Neutrophil (primary cell): ENCODE data around the gene UTRN.

Experiments used
- H3K27ac ChIP-seq: fragments of 200-600 bp; sonication (generic); 2 replicates; pipeline ENCODE4 v1.5.1; 2016; ENCODE audit warnings: mild to moderate bottlenecking, moderate library complexity
- H3K27me3 ChIP-seq: fragments of 200-600 bp; sonication (generic); 2 replicates; pipeline ENCODE4 v1.6.0; 2016; ENCODE audit warnings: mild to moderate bottlenecking
- H3K36me3 ChIP-seq: fragments of 200-600 bp; sonication (generic); 2 replicates; pipeline ENCODE4 v1.5.1; 2017
- H3K4me1 ChIP-seq, 2 experiments: fragments of 200-600 bp in 1 of 2; sonication (generic) in 1 of 2; 1 replicate in 1 of 2; 2 replicates in 1 of 2; pipeline versions ENCODE4 v1.5.1 to v1.6.1; 2013 to 2016; ENCODE audit warnings: low read depth in 1 of 2, low read length in 1 of 2, mild to moderate bottlenecking in 1 of 2, moderate library complexity in 1 of 2; ENCODE audit not compliant: control insufficient read depth in 1 of 2, insufficient read depth in 1 of 2
- H3K4me3 ChIP-seq, 2 experiments: fragments of 200-600 bp in 1 of 2; sonication (generic) in 1 of 2; 1 replicate in 1 of 2; 2 replicates in 1 of 2; pipeline ENCODE4 v1.5.1; 2013 to 2016; ENCODE audit warnings: low read depth in 1 of 2, low read length in 1 of 2, mild to moderate bottlenecking in 1 of 2, moderate library complexity in 1 of 2
- H3K9me3 ChIP-seq: fragments of 200-600 bp; sonication (generic); 2 replicates; pipeline ENCODE4 v1.5.1; 2016
- TF ChIP-seq, protein P1 (sequence below): fragments of 200-600 bp; sonication (generic); IDR thresholded peaks from 2 replicates; pipeline ENCODE4 v1.5.1; 2016; ENCODE audit warnings: antibody characterized with exemption

The UTRN gene

DNA sequence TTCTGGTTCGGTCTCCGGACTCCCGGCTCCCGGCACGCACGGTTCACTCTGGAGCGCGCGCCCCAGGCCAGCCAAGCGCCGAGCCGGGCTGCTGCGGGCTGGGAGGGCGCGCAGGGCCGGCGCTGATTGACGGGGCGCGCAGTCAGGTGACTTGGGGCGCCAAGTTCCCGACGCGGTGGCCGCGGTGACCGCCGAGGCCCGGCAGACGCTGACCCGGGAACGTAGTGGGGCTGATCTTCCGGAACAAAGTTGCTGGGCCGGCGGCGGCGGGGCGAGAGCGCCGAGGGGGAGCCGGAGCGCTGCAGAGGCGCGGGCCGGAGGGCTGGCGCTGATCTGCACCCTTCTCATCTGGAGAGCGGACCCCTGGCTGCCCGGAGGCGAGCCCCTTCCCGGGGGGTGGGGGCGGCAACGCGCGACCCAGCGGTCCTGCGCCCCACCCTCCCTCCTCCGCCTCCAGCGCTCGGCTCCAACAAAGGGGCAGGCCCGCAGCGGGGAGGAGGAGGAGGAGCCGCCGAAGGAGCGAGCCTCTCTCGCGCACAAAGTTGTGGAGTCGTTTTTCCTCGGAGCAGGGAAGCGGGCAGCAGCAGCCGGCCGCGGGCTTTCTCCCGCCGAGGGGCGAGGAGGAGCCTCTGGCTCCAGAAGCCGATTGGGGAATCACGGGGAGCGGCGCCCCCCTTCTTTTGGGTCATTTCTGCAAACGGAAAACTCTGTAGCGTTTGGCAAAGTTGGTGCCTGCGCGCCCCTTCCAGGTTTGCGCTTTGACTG, at the start of gene UTRN:
TSS of gene UTRN (plus strand) at position 553 of the 765 bp plus-strand sequence. CDS start 6,494 bp downstream, outside the sequence.
- no peaks in the 10 kb centered on the region for H3K36me3 ChIP-seq
- H3K27ac ChIP-seq, result peak within 1 kb of the TSS; percentile 91
- no peaks in the 10 kb centered on the region for H3K9me3 ChIP-seq
- TF ChIP-seq, protein P1, sequence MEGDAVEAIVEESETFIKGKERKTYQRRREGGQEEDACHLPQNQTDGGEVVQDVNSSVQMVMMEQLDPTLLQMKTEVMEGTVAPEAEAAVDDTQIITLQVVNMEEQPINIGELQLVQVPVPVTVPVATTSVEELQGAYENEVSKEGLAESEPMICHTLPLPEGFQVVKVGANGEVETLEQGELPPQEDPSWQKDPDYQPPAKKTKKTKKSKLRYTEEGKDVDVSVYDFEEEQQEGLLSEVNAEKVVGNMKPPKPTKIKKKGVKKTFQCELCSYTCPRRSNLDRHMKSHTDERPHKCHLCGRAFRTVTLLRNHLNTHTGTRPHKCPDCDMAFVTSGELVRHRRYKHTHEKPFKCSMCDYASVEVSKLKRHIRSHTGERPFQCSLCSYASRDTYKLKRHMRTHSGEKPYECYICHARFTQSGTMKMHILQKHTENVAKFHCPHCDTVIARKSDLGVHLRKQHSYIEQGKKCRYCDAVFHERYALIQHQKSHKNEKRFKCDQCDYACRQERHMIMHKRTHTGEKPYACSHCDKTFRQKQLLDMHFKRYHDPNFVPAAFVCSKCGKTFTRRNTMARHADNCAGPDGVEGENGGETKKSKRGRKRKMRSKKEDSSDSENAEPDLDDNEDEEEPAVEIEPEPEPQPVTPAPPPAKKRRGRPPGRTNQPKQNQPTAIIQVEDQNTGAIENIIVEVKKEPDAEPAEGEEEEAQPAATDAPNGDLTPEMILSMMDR, result no peak
- H3K27me3 ChIP-seq, result no peaks in the 10 kb centered on the region
- peaks cover 22 to 25% of the 10 kb centered on the region in 2 experiments for H3K4me1 ChIP-seq
- H3K4me3 ChIP-seq, result peak within 1 kb of the TSS; percentile 82 to 96

DNA sequence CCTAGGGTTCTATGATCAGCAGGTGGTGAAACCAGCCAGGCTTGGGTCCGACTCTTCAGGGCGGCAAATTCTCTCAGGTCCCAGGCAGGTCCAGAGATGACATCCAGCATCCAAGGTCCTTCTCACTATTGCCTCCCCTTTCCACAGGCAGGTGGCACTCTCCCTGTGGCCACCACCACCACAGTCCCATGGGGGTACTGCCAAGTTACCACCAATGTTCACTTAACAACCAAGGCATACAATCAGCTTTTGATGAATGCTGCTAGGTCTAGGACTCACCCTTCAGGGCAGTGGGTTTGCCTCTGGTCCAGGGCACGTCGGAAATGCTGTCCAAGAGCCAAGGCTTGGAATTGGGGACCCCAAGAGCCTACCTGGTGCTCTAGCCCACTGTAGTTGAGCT, 40.4 kb upstream of the UTRN start:
- Histone ChIP-seq H3K27ac (no peak overlapping the region), H3K27me3 (no peaks in the 10 kb centered on the region), H3K9me3 (no peaks in the 10 kb centered on the region), H3K36me3 (no peaks in the 10 kb centered on the region), H3K4me1 (no peaks in the 10 kb centered on the region), H3K4me3 (no peak overlapping the region)
- TF ChIP-seq, protein P1, result no peak

DNA sequence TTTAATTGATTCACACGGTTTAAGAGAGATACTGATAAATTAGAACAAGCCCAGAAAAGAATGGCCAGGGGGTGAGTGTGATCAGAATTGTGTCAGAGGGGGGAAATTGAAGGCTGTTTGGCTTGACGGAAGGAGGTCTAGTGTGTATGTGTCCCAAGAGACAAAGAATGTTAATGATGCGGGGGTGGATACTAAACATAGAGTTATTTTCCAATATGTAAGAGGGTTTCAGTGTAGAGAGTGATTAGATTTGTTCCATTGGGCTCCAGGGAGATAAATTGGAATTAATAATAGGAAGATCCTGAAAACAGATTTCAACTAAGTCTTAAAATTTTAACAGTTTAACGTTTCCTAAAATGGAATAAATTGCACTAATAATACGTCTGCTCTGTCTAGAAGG, 38.1 kb upstream of the UTRN start:
- Histone ChIP-seq H3K9me3 (no peaks in the 10 kb centered on the region), H3K27ac (no peak overlapping the region), H3K4me1 (no peaks in the 10 kb centered on the region), H3K4me3 (no peak overlapping the region), H3K36me3 (no peaks in the 10 kb centered on the region), H3K27me3 (no peaks in the 10 kb centered on the region)
- TF ChIP-seq, protein P1, result no peak

DNA sequence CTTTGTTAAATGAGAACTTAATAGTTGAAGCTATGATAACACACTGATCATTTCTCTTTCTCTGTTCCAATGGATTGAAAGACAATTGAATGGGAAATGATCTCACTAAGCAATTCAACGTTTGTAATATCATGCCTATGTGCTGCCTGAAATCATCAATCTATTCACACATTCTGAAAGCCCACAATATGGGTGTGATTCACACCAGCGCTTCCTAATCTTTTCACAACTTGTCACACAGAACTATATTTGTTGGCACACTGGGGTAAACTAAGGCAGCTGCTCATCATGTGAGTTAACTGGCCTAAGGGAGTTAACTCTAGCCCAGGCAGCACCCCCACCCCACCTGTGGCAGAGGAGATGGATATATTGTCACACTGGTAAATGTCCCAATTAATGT, 37.1 kb upstream of the UTRN start:
- Histone ChIP-seq H3K27me3 (no peaks in the 10 kb centered on the region), H3K27ac (no peak overlapping the region), H3K4me1 (no peaks in the 10 kb centered on the region), H3K36me3 (no peaks in the 10 kb centered on the region), H3K4me3 (no peak overlapping the region), H3K9me3 (no peaks in the 10 kb centered on the region)
- TF ChIP-seq, protein P1, result no peak

DNA sequence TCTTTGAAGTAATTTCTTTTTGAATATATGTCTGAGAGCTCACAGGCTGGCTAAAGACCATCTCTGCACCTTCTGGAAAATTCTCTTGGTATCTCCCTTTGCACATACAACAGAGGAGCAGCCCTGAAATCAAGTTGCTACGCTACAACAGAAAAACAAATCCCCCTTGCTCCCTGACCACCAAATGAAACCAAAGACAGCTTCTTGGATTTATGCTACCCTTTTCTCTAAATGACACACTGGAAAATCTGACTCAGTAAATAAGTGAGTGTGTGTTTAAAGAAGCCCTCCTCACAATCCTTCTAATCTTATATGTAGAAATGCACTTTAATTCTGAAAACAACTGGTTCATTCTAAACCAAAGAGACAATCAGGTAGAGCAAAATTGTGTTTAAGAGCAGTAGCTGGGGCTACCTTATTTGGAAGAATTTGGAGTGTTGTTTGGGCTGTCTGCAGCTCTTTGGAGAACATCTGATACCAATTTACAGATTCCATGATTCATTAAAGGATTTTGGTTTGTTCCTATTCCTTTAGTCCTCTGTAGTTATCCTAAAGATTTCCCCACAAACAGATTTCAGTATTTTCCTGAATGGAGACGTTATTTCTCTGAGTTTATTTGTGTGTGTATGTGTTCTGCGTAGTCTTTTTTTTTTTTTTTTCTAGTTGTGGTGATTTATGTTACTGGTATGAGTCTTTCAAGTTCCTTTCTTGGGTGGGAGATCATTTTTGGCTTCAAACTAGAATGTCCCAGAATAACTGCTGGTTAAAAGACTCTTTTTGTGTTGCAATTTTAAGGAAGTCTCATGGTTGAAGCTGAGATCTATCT, 36.4 kb upstream of the UTRN start:
- Histone ChIP-seq H3K9me3 (no peaks in the 10 kb centered on the region), H3K4me1 (no peaks in the 10 kb centered on the region), H3K4me3 (no peak overlapping the region), H3K27ac (no peak overlapping the region), H3K27me3 (no peaks in the 10 kb centered on the region), H3K36me3 (no peaks in the 10 kb centered on the region)
- TF ChIP-seq, protein P1, result no peak
